Neural crest cell (in vitro differentiated cells): ENCODE data around the gene B3GALT2. TPM values are rescaled to one million over a fixed set of nuclear protein-coding genes. Genes with fewer than 3 reads are reported as not detected.
A peak's percentile ranks its signal among the peaks of the same experiment; 100 is the strongest.
"Not testable (repeated sequence)": the region's sequence is repeated elsewhere in the genome, so short reads cannot be mapped to it uniquely, and the experiment has no call there.

Experiments used
- DNase-seq: peaks from one replicate; pipeline ENCODE4 v3.0.0; 2021; ENCODE audit warnings: low read depth, mixed read lengths, low spot score
- H3K27ac Mint-ChIP-seq: one replicate; pipeline ENCODE4 v1.8.0; 2021; ENCODE audit warnings: mild to moderate bottlenecking, mixed read lengths; ENCODE audit not compliant: unreplicated experiment
- H3K27me3 Mint-ChIP-seq: 2 replicates; pipeline ENCODE4 v1.8.0; 2021; ENCODE audit warnings: low read depth, mild to moderate bottlenecking, mixed read lengths
- H3K36me3 Mint-ChIP-seq: 2 replicates; pipeline ENCODE4 v1.8.0; 2021; ENCODE audit warnings: low read depth, mild to moderate bottlenecking, mixed read lengths
- H3K4me1 Mint-ChIP-seq: 2 replicates; pipeline ENCODE4 v1.8.0; 2021; ENCODE audit warnings: mixed read lengths
- H3K4me3 Mint-ChIP-seq: one replicate; pipeline ENCODE4 v1.8.0; 2021; ENCODE audit warnings: mild to moderate bottlenecking, mixed read lengths
- H3K9me3 Mint-ChIP-seq: 2 replicates; pipeline ENCODE4 v1.8.0; 2021; ENCODE audit warnings: mixed read lengths
- long read RNA-seq: library from polyadenylated mRNA; unstranded; transcript quantifications from one replicate; pipeline ENCODE4 v2.0.0, GENCODE V29; 2020
- total RNA-seq: library from RNA; stranded (reverse); gene quantifications from 2 replicates; pipeline ENCODE4 v1.2.1, GENCODE V29; 2021
- TF ChIP-seq, protein P1 (sequence below): fragments of 200-600 bp; sonication (generic); conservative IDR thresholded peaks from 2 replicates; pipeline ENCODE4 v1.5.0; 2021; ENCODE audit warnings: antibody characterized with exemption, mild to moderate bottlenecking

The B3GALT2 gene, protein sequence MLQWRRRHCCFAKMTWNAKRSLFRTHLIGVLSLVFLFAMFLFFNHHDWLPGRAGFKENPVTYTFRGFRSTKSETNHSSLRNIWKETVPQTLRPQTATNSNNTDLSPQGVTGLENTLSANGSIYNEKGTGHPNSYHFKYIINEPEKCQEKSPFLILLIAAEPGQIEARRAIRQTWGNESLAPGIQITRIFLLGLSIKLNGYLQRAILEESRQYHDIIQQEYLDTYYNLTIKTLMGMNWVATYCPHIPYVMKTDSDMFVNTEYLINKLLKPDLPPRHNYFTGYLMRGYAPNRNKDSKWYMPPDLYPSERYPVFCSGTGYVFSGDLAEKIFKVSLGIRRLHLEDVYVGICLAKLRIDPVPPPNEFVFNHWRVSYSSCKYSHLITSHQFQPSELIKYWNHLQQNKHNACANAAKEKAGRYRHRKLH
- total RNA-seq, result 0.66 and 0.84 TPM in 2 replicates
- long read RNA-seq, partial matches to known transcripts, result 0 of 4 reads
- long read RNA-seq, other reads (novel, unspliced or antisense), result 0 of 4 reads

DNA sequence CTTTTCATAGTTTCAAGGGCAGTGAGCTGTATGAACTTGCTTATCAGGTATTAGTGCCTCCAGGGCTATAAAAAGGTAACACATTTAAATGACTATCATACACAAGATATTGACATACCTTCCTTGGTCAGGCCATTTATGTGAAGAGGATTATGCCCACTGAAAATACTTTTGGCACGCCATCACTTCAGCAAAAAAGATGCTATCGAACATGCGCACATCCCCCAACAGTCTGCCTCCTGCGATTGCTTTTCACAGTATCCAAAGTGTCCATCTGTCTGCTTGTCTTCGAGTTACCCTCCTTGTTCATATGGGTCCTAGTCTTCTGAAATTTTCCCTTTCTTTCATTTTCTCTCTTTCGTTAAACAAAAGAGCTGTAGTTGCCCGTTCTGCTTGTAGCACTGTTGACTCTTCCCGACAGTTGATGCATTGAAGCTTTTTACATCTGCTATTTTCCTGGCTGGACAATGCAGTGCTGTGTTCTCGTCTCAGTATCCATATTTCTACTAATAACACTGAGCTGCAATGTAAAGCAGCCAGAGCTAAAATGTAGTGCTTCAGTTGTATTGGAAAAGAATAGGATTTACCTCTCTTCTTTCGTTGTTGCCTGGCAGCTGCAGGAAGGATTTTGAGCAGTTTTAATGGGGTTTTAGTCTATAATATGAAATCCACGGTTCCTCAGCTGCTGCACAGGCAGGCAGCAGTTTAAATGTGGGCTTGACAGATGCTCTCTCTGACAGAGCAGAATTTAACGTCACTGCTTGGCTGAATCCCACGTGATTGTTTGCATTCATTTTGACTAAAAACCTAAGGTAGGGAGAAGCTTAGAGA lies at the start of gene B3GALT2:
B3GALT2 (minus strand) TSS at position 713 of the 831 bp plus-strand sequence. CDS start 5,051 bp downstream, outside the sequence.
- H3K9me3 Mint-ChIP-seq, result peaks cover 3% of the 10 kb centered on the region
- H3K4me1 Mint-ChIP-seq, result peaks cover 46% of the 10 kb centered on the region
- TF ChIP-seq, protein P1, sequence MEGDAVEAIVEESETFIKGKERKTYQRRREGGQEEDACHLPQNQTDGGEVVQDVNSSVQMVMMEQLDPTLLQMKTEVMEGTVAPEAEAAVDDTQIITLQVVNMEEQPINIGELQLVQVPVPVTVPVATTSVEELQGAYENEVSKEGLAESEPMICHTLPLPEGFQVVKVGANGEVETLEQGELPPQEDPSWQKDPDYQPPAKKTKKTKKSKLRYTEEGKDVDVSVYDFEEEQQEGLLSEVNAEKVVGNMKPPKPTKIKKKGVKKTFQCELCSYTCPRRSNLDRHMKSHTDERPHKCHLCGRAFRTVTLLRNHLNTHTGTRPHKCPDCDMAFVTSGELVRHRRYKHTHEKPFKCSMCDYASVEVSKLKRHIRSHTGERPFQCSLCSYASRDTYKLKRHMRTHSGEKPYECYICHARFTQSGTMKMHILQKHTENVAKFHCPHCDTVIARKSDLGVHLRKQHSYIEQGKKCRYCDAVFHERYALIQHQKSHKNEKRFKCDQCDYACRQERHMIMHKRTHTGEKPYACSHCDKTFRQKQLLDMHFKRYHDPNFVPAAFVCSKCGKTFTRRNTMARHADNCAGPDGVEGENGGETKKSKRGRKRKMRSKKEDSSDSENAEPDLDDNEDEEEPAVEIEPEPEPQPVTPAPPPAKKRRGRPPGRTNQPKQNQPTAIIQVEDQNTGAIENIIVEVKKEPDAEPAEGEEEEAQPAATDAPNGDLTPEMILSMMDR, result no peak
- H3K4me3 Mint-ChIP-seq, result peak within 1 kb of the TSS; percentile 72
- peak; percentile 8 for DNase-seq
- H3K27ac Mint-ChIP-seq, result peak within 1 kb of the TSS; percentile 75
- H3K27me3 Mint-ChIP-seq, result no peaks in the 10 kb centered on the region
- H3K36me3 Mint-ChIP-seq, result peaks cover 6% of the 10 kb centered on the region

DNA sequence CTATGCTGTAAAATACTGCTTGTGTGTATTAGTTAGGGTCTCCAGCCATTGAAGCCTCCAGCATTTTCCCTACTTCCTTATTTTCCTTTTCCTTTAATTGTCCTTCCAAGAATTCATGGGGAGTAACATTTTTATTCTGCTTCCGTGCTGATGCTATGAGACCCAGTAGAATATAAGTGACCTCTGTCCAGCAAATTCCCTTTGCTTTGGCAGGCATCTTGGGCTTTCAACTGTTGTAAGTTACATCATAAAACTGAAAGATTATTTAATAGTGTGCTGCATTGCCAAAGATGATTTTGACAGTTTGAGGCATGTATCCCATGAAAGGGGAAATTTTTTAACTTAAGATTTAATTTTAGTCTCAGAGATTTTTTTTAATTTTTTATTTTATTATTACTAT lies 48.1 kb upstream of the B3GALT2 start:
- Mint-ChIP-seq H3K27ac (no peak overlapping the region), H3K36me3 (peaks cover 30% of the 10 kb centered on the region), H3K27me3 (no peaks in the 10 kb centered on the region), H3K4me3 (no peak overlapping the region), H3K4me1 (no peaks in the 10 kb centered on the region), H3K9me3 (no peaks in the 10 kb centered on the region)
- no peak for DNase-seq
- TF ChIP-seq, protein P1, result no peak

DNA sequence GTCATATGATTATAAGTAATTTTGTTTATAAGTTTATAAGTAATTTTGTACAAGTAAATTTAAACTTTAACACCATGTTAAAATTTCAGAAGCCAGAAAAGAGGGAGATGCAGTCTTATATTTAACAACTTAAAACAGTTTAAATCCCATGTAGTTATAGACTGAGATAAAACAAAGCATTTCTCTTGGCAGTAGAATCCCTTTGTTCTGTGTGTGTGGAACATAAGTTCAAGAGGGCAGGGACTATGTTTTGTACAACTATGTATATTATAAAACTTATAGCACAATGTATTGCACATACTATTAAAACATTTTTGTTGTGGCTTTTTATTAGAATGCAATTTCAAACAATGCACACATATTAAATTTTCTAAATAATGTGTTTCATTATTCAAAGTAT lies 44.7 kb upstream of the B3GALT2 start:
- H3K4me3 Mint-ChIP-seq, H3K27ac Mint-ChIP-seq, H3K27me3 Mint-ChIP-seq, H3K9me3 Mint-ChIP-seq, H3K4me1 Mint-ChIP-seq, DNase-seq: not testable (repeated sequence)
- H3K36me3 Mint-ChIP-seq, result peaks cover 26% of the 10 kb centered on the region

DNA sequence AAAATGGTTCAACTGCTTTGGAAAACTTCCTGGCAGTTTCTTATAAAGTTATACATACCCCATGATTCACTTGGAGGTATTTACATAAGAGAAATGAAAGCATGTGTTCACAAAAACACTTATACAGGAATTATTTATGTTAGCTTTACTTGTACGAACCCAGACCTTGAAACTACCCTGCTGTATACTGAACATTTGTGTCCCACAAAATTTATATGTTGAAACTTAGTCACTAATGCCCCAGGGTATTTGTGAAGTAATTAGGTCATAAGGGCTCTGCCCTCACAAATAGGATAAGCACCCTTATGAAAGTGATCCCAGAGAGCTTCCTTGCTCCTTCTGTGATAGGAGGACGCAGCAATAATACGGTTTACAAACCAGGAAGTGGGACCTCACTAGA lies 42.7 kb upstream of the B3GALT2 start:
- no peak for DNase-seq
- Mint-ChIP-seq H3K27me3 (no peaks in the 10 kb centered on the region), H3K4me3 (no peak overlapping the region), H3K27ac (no peak overlapping the region), H3K9me3 (peaks cover 22% of the 10 kb centered on the region), H3K4me1 (peaks cover 3% of the 10 kb centered on the region), H3K36me3 (peaks cover 31% of the 10 kb centered on the region)
- TF ChIP-seq, protein P1, result no peak

DNA sequence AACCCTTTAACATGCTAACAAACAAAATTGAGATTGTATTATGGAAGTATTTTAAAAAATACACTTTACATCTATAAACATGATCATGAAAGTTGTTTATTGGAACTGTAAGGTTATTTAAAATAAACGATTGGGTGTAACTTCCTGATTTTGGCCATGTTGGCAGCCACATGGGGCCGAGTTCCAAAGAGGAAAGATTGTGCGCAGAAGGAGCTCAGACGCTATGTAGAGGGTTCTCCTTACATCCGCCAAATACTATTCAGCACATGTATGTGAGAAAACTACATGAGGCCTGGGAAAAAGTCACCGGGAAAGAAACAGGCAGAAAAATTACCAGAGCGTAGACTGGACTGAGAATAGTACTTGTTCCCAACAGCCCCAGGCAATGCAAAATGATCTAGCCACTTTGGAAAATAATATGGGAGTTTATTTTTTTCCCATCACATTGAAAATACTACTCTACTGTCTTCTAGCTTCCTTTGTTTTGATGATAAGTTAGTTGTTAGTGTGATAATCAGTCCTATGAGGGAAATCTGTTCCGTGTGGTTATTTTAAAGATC lies 35.7 kb upstream of the B3GALT2 start:
- TF ChIP-seq, protein P1, result no peak
- no peak overlapping the region for H3K4me3 Mint-ChIP-seq
- H3K27me3 Mint-ChIP-seq, result no peaks in the 10 kb centered on the region
- H3K27ac Mint-ChIP-seq, result no peak overlapping the region
- no peak for DNase-seq
- H3K9me3 Mint-ChIP-seq, result peaks cover 23% of the 10 kb centered on the region
- H3K36me3 Mint-ChIP-seq, result peaks cover 52% of the 10 kb centered on the region
- H3K4me1 Mint-ChIP-seq, result peaks cover 19% of the 10 kb centered on the region
